Prostate gland (tissue), 2 donors: Measurements from ENCODE around the gene CT45A10. TPM values are rescaled to one million over a fixed set of nuclear protein-coding genes. Genes with fewer than 3 reads are reported as not detected.

Experiments used
- total RNA-seq, 2 donors: library from RNA; depleted of rRNA; stranded (reverse); fragments of >200 nt; gene quantifications; one replicate each; pipeline ENCODE4 v1.1.0, GENCODE V29; 2016

The CT45A10 gene
- total RNA-seq, 2 donors from 2014 or later = 13.8 TPM; not detected in 1

Other genes starting within 250 kb of the CT45A10 start
- 1 to 10 TPM in 1 of 2 donors, not detected in 1; 1.0 TPM for gene CT45A1, start 179.8 kb downstream of the CT45A10 start, total RNA-seq
- gene CT45A3, start 125.3 kb downstream of the CT45A10 start, total RNA-seq = 10 to 100 TPM in 1 of 2 donors, not detected in 1; 12.0 TPM
- gene CT45A5, start 107.9 kb downstream of the CT45A10 start, total RNA-seq = 1 to 10 TPM in 1 of 2 donors, not detected in 1; 1.0 TPM
- gene CT45A6, start 90.7 kb downstream of the CT45A10 start, total RNA-seq = not detected
- gene CT45A2, start 73.4 kb downstream of the CT45A10 start, total RNA-seq = not detected
- gene CT45A7, start 56.2 kb downstream of the CT45A10 start, total RNA-seq = not detected
- not detected for gene CT45A8, start 38.9 kb downstream of the CT45A10 start, total RNA-seq
- gene CT45A9, start 21.6 kb downstream of the CT45A10 start, total RNA-seq = not detected
- gene SAGE1, start 272 bp upstream of the CT45A10 start, total RNA-seq = 1 to 10 TPM in 1 of 2 donors, not detected in 1; 1.8 TPM
- 10 to 100 TPM; 13.7 to 18.3 TPM for gene MMGT1, start 80.5 kb upstream of the CT45A10 start, total RNA-seq
- gene SLC9A6, start 92.0 kb upstream of the CT45A10 start, total RNA-seq = 10 to 100 TPM in 1 of 2 donors, 1 to 10 TPM in 1; 7.4 to 14.5 TPM